ENCODE measurements around the gene GJE1.

GRCh38 chr6:142121342-142121741 lies 11.4 kb upstream of the GJE1 start:
- TF ChIP-seq ZNF565 (CRISPR knock-in tag; conservative IDR thresholded peaks at IDR 0.05; ENCODE audit: low read depth), result no peak
- TF ChIP-seq ESRRG (CRISPR knock-in tag; IDR thresholded peaks at IDR 0.05), result no peak
- TF ChIP-seq RARB (CRISPR knock-in tag; IDR thresholded peaks at IDR 0.05), result no peak
- no peak for TF ChIP-seq ZC3H10 (CRISPR knock-in tag; IDR thresholded peaks at IDR 0.05)
- TF ChIP-seq SNAI2 (CRISPR knock-in tag; IDR thresholded peaks at IDR 0.05), result no peak
- TF ChIP-seq ISL1 (CRISPR knock-in tag; IDR thresholded peaks at IDR 0.05), result no peak
- no peak for TF ChIP-seq CSDC2 (CRISPR knock-in tag; IDR thresholded peaks at IDR 0.05)
- no peak for TF ChIP-seq TSHZ2 (CRISPR knock-in tag; IDR thresholded peaks at IDR 0.05)
- no peak for TF ChIP-seq TCF4 (CRISPR knock-in tag; IDR thresholded peaks at IDR 0.05; ENCODE audit: borderline replicate concordance)
- no peak for TF ChIP-seq OSR1 (CRISPR knock-in tag; IDR thresholded peaks at IDR 0.05)
- no peak for TF ChIP-seq ZFP3 (CRISPR knock-in tag; IDR thresholded peaks at IDR 0.05)
- no peak for TF ChIP-seq ZFP30 (CRISPR knock-in tag; IDR thresholded peaks at IDR 0.05)
